Testis (tissue), 3 donors: ENCODE measurements around the gene FAM47E. TPM values are rescaled to one million over a fixed set of nuclear protein-coding genes. Genes with fewer than 3 reads are reported as not detected.

ENCODE experiments used
- DNase-seq: peaks from one replicate; pipeline ENCODE4 v3.0.0-alpha.2; 2019
- H3K27ac ChIP-seq, 2 donors: fragments of 200-600 bp; sonication (generic); one replicate each; pipeline ENCODE4 v1.5.1; 2019
- H3K27me3 ChIP-seq: fragments of 200-600 bp; sonication (generic); one replicate; pipeline ENCODE4 v1.5.1; 2019
- H3K36me3 ChIP-seq: fragments of 200-600 bp; sonication (generic); one replicate; pipeline ENCODE4 v1.5.1; 2017; ENCODE audit warnings: low read depth; ENCODE audit errors: missing control alignments
- H3K4me1 ChIP-seq: fragments of 200-600 bp; sonication (generic); one replicate; pipeline ENCODE4 v1.5.1; 2019
- H3K4me3 ChIP-seq, 2 donors: fragments of 200-600 bp; sonication (generic); one replicate each; pipeline ENCODE4 v1.5.1; 2017 to 2019
- H3K9me3 ChIP-seq: fragments of 200-600 bp; sonication (generic); one replicate; pipeline ENCODE4 v1.5.1; 2017
- CTCF ChIP-seq, 3 experiments: fragments of 450-650 bp in 2 of 3; fragments of 200-600 bp in 1 of 3; sonication (generic) in 1 of 3; IDR thresholded peaks; one replicate each; pipeline ENCODE4 v1.5.1; 2016 to 2019; ENCODE audit warnings: antibody characterized with exemption in 3 of 3, mild to moderate bottlenecking in 2 of 3, moderate library complexity in 1 of 3
- POLR2A ChIP-seq: fragments of 450-650 bp; IDR thresholded peaks from one replicate; pipeline ENCODE4 v1.6.1; 2017; ENCODE audit warnings: antibody characterized with exemption, mild to moderate bottlenecking, moderate library complexity
- WGBS, 2 donors: methylation state at CpG; one replicate each; pipeline ENCODE4 v1.1.5; 2018; 5-methylcytosine and 5-hydroxymethylcytosine counted together
- intact Hi-C: fragments of 100-400 bp; cut with DNase I; formaldehyde crosslinking; loops from one replicate; pipeline ENCODE4 v1.15.1; 2023; ENCODE audit warnings: low total_unique reads
- polyA plus RNA-seq: library from polyadenylated mRNA; stranded (reverse); fragments of 350-450 nt; fragmentation: Illumina TruSeq; extraction: RNeasy Lipid Tissue Mini Kit (QIAGEN cat#74804); gene quantifications from one replicate; pipeline ENCODE4 v1.2.3, GENCODE V29; 2014; ENCODE audit warnings: low read depth, low replicate concordance; ENCODE audit not compliant: insufficient read depth
- total RNA-seq, 2 donors: library from RNA; depleted of rRNA; stranded (reverse); fragments of >200 nt; gene quantifications; one replicate each; pipeline ENCODE4 v1.2.3, GENCODE V29; 2016

FAM47E gene
- total and polyA plus RNA-seq, 3 donors from 2014 or later = 11.0 to 22.8 (median 15.4) TPM

- intact Hi-C loops = no loop called here
- no peak for DNase-seq
- Histone ChIP-seq H3K36me3 (no peaks in the 10 kb centered on the region), H3K27me3 (no peaks in the 10 kb centered on the region), H3K9me3 (no peaks in the 10 kb centered on the region), H3K4me3 (no peak overlapping the region), H3K4me1 (no peaks in the 10 kb centered on the region), H3K27ac (peak overlapping the region in 1 of 2 donors; percentile 16)
- 57 to 60% methylated on average over 4 of the region's 4 CpGs for WGBS, 2 donors
- TF ChIP-seq CTCF (IDR thresholded peaks at IDR 0.05) (no peak), POLR2A (no peak)
These were observed 18.4 kb upstream of the FAM47E start for GRCh38 chr4:76233083-76233482.

- H3K27me3 ChIP-seq = no peaks in the 10 kb centered on the region
- no peaks in the 10 kb centered on the region for H3K9me3 ChIP-seq
- no peaks in the 10 kb centered on the region for H3K36me3 ChIP-seq
- no peak overlapping the region for H3K4me3 ChIP-seq
- intact Hi-C loops = no loop called here
- DNase-seq = no peak
- TF ChIP-seq CTCF (IDR thresholded peaks at IDR 0.05) (no peak), POLR2A (no peak)
- H3K27ac ChIP-seq = peak overlapping the region in 1 of 2 donors; percentile 16
- WGBS, 2 donors = 36 to 39% methylated on average over 2 of the region's 2 CpGs
- no peaks in the 10 kb centered on the region for H3K4me1 ChIP-seq
These were observed 18.0 kb upstream of the FAM47E start for GRCh38 chr4:76233529-76233928.

DNA sequence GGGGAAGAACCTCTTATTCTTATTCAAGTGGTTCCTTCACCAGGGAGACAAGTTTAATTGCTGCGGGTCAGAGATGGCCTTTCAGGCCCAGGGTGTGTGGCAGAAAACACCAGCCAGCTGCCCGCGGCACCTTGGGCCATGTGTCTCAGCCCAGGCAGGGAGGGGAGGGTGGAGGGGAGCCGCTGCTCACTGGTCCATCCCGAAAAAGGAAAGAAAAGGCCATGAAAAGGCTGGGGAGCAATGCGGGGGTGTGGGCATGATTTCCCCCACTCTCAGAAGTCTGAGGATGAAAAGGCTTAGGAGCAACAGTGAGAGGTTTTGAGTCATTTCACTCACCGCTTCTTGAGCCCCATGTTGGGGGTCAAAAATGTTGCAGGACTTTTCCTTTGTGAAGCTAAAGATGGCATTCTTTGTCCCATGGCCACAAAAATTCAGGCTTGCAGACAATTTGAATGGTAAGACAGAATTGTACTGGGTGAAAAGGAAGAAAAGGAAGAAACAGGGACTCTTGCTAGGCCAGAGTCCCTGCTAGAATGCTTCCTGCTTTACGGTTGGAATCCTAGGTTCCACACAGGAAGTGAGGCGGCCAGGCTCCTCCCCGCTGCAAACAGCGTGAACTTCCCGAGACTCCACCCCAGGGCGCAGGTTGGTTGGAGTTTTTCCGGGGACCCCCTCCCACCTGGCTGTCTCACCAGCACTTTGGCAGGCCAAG is 17.4 kb upstream of the FAM47E start:
- intact Hi-C loops = no loop called here
- Histone ChIP-seq H3K9me3 (no peaks in the 10 kb centered on the region), H3K27ac (peak overlapping the region in 1 of 2 donors; percentile 2), H3K4me3 (peak overlapping the region; percentile 22 to 39), H3K36me3 (no peaks in the 10 kb centered on the region), H3K4me1 (no peaks in the 10 kb centered on the region), H3K27me3 (no peaks in the 10 kb centered on the region)
- 61 to 72% methylated on average over 11 to 14 of the region's 14 CpGs for WGBS, 2 donors
- no peak for TF ChIP-seq CTCF (IDR thresholded peaks at IDR 0.05)
- TF ChIP-seq POLR2A = no peak
- DNase-seq = peak; percentile 54

DNA sequence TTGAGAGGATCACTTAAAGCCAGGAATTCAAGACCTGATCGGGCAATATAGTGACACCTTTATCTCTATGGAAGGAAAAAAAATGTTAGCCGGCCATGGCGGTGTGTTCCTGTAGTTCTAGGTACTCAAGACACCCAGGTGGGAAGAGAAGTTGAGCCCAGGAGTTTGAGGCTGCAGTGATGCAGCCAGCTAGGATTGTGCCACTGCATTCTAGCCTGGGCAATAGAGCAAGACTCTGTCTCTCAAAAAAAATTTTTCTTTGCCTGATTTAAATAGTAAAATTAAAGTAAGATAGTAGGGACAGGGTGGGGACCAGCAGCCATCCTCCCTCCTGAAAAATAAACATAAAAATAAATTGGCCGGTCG is 16.9 kb upstream of the FAM47E start:
- H3K4me3 ChIP-seq = peak overlapping the region; percentile 22 to 39
- H3K27ac ChIP-seq = no peak overlapping the region
- WGBS, 2 donors = 74 to 76% methylated on average over 5 of the region's 5 CpGs
- H3K27me3 ChIP-seq = no peaks in the 10 kb centered on the region
- no peak for DNase-seq
- no peak for TF ChIP-seq CTCF (IDR thresholded peaks at IDR 0.05)
- no peak for TF ChIP-seq POLR2A
- no peaks in the 10 kb centered on the region for H3K36me3 ChIP-seq
- H3K9me3 ChIP-seq = no peaks in the 10 kb centered on the region
- no peaks in the 10 kb centered on the region for H3K4me1 ChIP-seq
- intact Hi-C loops = no loop called here

DNA sequence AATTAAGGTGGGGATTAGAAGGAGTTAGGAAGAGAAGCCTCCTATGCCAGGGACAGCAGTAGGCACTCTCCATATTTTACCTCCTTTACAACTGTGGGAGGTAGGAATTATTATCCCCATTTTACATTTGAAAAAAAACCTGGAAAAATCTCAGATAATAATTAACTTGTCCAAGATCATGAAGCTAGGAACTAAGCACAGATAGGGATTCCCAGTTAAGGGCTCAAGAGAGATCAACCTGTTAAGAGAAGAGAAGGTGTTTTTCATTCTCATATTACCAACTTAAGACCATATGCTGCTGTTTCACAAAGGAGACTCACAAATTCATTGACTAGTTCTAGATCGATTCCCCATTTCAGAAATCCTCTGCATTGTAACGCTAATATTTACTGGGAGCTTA is 16.1 kb upstream of the FAM47E start:
- WGBS, 2 donors = 60 to 85% methylated on average over 2 of the region's 2 CpGs
- intact Hi-C loops = no loop called here
- no peak for TF ChIP-seq POLR2A
- TF ChIP-seq CTCF (IDR thresholded peaks at IDR 0.05) = no peak
- H3K9me3 ChIP-seq = no peaks in the 10 kb centered on the region
- H3K4me3 ChIP-seq = peak overlapping the region in 1 of 2 donors; percentile 39
- H3K36me3 ChIP-seq = no peaks in the 10 kb centered on the region
- DNase-seq = no peak
- H3K27ac ChIP-seq = no peak overlapping the region
- no peaks in the 10 kb centered on the region for H3K27me3 ChIP-seq
- no peaks in the 10 kb centered on the region for H3K4me1 ChIP-seq
